Neural cell (in vitro differentiated cells): ENCODE data around the gene CRHR1. TPM values are rescaled to one million over a fixed set of nuclear protein-coding genes. Genes with fewer than 3 reads are reported as not detected.

Experiments
- H2AFZ ChIP-seq: fragments of 200-600, 300-800 bp; sonication (generic), shearing (Covaris generic); 2 replicates; pipeline ENCODE4 v1.6.0; 2014; ENCODE audit warnings: low read depth, mild to moderate bottlenecking, antibody characterized with exemption, low read length, moderate library complexity
- H3F3A ChIP-seq: fragments of 200-600 bp; shearing (Covaris generic); 2 replicates; pipeline ENCODE4 v1.6.1; 2016; ENCODE audit warnings: mild to moderate bottlenecking, moderate library complexity, mixed read lengths, antibody characterized with exemption, low read length; ENCODE audit not compliant: insufficient read depth, poor library complexity, severe bottlenecking
- H3K27ac ChIP-seq: fragments of 200-600, 300-800 bp; sonication (generic), shearing (Covaris generic); 2 replicates; pipeline ENCODE4 v1.5.1; 2014; ENCODE audit warnings: mild to moderate bottlenecking, low read length, moderate library complexity
- H3K27me3 ChIP-seq: fragments of 300-800, 200-600 bp; sonication (generic), shearing (Covaris generic); 2 replicates; pipeline ENCODE4 v1.6.0; 2014; ENCODE audit warnings: mild to moderate bottlenecking, low read depth, low read length, moderate library complexity; ENCODE audit not compliant: insufficient read depth
- H3K36me3 ChIP-seq: fragments of 300-800, 200-600 bp; sonication (generic), shearing (Covaris generic); 2 replicates; pipeline ENCODE4 v1.5.1; 2014; ENCODE audit warnings: mild to moderate bottlenecking, antibody characterized with exemption, low read length, moderate library complexity; ENCODE audit not compliant: insufficient read depth
- H3K4me2 ChIP-seq: fragments of 300-800, 200-600 bp; sonication (generic), shearing (Covaris generic); 2 replicates; pipeline ENCODE4 v1.6.0; 2014; ENCODE audit warnings: mild to moderate bottlenecking, low read length
- H3K4me3 ChIP-seq: fragments of 300-800, 200-600 bp; sonication (generic), shearing (Covaris generic); 2 replicates; pipeline ENCODE4 v1.5.1; 2014; ENCODE audit warnings: mild to moderate bottlenecking, low read length, moderate library complexity
- H3K79me2 ChIP-seq: fragments of 200-600 bp; shearing (Covaris generic); replicated peaks from 2 replicates; pipeline ENCODE4 v1.6.0; 2014; ENCODE audit warnings: mild to moderate bottlenecking, low read length, moderate library complexity; ENCODE audit not compliant: insufficient read depth
- H3K9ac ChIP-seq: fragments of 300-800, 200-600 bp; sonication (generic), shearing (Covaris generic); 2 replicates; pipeline ENCODE4 v1.6.1; 2016; ENCODE audit warnings: mild to moderate bottlenecking, low read length, mixed read lengths
- H3K9me2 ChIP-seq: fragments of 200-600 bp; shearing (Covaris generic); 2 replicates; pipeline ENCODE4 v1.6.1; 2016; ENCODE audit warnings: mild to moderate bottlenecking, low read length, mixed read lengths; ENCODE audit not compliant: insufficient read depth
- H3K9me3 ChIP-seq: fragments of 200-600, 300-800 bp; sonication (generic), shearing (Covaris generic); 2 replicates; pipeline ENCODE4 v1.6.1; 2016; ENCODE audit warnings: mild to moderate bottlenecking, mixed run types, low read length, moderate library complexity, mixed read lengths
- H4K20me1 ChIP-seq: fragments of 200-600 bp; shearing (Covaris generic); 2 replicates; pipeline ENCODE4 v1.6.1; 2016; ENCODE audit warnings: mild to moderate bottlenecking, mixed run types; ENCODE audit not compliant: insufficient read depth
- CTCF ChIP-seq: fragments of 450-650 bp; IDR thresholded peaks from 2 replicates; pipeline ENCODE4 v1.5.1; 2014; ENCODE audit warnings: antibody characterized with exemption, mild to moderate bottlenecking, moderate library complexity; ENCODE audit not compliant: poor library complexity, severe bottlenecking
- EP300 ChIP-seq: fragments of 450-650 bp; conservative IDR thresholded peaks from 2 replicates; pipeline ENCODE4 v1.6.1; 2014; ENCODE audit warnings: antibody characterized with exemption, mild to moderate bottlenecking, moderate library complexity; ENCODE audit not compliant: poor library complexity, severe bottlenecking
- EZH2 ChIP-seq: fragments of 200-600, 300-800 bp; shearing (Covaris generic), sonication (generic); IDR thresholded peaks from 2 replicates; pipeline ENCODE4 v1.6.1; 2014; ENCODE audit warnings: antibody characterized with exemption, low read length, borderline replicate concordance, mild to moderate bottlenecking; ENCODE audit not compliant: insufficient read depth, poor library complexity, severe bottlenecking
- MXI1 ChIP-seq: fragments of 450-650 bp; conservative IDR thresholded peaks from 2 replicates; pipeline ENCODE4 v1.6.1; 2014; ENCODE audit warnings: antibody characterized with exemption, mild to moderate bottlenecking; ENCODE audit not compliant: poor library complexity, severe bottlenecking
- POLR2AphosphoS5 ChIP-seq: IDR thresholded peaks from 2 replicates; pipeline ENCODE4 v1.6.1; 2012
- RAD21 ChIP-seq: fragments of 450-650 bp; conservative IDR thresholded peaks from 2 replicates; pipeline ENCODE4 v1.6.1; 2014; ENCODE audit warnings: antibody characterized with exemption, mild to moderate bottlenecking, moderate library complexity
- SMC3 ChIP-seq: fragments of 450-650 bp; conservative IDR thresholded peaks from 2 replicates; pipeline ENCODE4 v1.6.1; 2014; ENCODE audit warnings: antibody characterized with exemption, mild to moderate bottlenecking, moderate library complexity; ENCODE audit not compliant: poor library complexity
- TAF1 ChIP-seq: IDR thresholded peaks from 2 replicates; pipeline ENCODE4 v1.6.1; 2012; ENCODE audit warnings: low read depth
- polyA plus RNA-seq: library from polyadenylated mRNA; depleted of rRNA; stranded (reverse); fragments of >200 nt; gene quantifications from 2 replicates; pipeline ENCODE4 v1.2.3, GENCODE V29; 2014
- TF ChIP-seq, protein P1 (sequence below): IDR thresholded peaks from 2 replicates; pipeline ENCODE4 v1.6.1; 2012; ENCODE audit warnings: borderline replicate concordance

CRHR1 gene
- polyA plus RNA-seq, 1 donor from 2014 or later, result 4.5 TPM

DNA sequence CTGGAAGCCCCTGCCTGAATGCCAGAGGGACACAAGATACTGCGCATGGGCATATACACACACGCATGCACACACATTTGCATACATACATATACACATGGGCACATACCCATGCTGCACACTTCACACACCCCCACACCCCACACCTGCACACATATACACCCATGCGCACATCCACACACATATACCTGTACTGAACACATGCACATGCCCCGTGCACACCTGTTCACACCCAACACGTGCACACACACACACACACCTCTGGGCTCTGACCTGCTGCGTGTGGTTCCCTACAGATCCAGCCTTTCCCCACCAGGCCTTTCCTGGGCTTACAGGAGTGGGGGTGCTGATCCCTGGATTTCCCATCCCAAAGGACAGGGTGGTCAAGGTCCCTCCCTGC, 66.9 kb downstream of the CRHR1 start:
- no peaks in the 10 kb centered on the region for H3K27me3 ChIP-seq
- H3K9me3 ChIP-seq, result no peaks in the 10 kb centered on the region
- no peaks in the 10 kb centered on the region for H3K9me2 ChIP-seq
- TF ChIP-seq EP300 (no peak), SMC3 (no peak), TAF1 (no peak), CTCF (no peak), RAD21 (no peak), MXI1 (no peak), EZH2 (no peak), POLR2AphosphoS5 (no peak)
- TF ChIP-seq, protein P1, sequence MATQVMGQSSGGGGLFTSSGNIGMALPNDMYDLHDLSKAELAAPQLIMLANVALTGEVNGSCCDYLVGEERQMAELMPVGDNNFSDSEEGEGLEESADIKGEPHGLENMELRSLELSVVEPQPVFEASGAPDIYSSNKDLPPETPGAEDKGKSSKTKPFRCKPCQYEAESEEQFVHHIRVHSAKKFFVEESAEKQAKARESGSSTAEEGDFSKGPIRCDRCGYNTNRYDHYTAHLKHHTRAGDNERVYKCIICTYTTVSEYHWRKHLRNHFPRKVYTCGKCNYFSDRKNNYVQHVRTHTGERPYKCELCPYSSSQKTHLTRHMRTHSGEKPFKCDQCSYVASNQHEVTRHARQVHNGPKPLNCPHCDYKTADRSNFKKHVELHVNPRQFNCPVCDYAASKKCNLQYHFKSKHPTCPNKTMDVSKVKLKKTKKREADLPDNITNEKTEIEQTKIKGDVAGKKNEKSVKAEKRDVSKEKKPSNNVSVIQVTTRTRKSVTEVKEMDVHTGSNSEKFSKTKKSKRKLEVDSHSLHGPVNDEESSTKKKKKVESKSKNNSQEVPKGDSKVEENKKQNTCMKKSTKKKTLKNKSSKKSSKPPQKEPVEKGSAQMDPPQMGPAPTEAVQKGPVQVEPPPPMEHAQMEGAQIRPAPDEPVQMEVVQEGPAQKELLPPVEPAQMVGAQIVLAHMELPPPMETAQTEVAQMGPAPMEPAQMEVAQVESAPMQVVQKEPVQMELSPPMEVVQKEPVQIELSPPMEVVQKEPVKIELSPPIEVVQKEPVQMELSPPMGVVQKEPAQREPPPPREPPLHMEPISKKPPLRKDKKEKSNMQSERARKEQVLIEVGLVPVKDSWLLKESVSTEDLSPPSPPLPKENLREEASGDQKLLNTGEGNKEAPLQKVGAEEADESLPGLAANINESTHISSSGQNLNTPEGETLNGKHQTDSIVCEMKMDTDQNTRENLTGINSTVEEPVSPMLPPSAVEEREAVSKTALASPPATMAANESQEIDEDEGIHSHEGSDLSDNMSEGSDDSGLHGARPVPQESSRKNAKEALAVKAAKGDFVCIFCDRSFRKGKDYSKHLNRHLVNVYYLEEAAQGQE, result no peak
- no peak overlapping the region for H3K4me2 ChIP-seq
- no peaks in the 10 kb centered on the region for H3K36me3 ChIP-seq
- H3K9ac ChIP-seq, result no peak overlapping the region
- H4K20me1 ChIP-seq, result no peaks in the 10 kb centered on the region
- no peaks in the 10 kb centered on the region for H3F3A ChIP-seq
- H3K79me2 ChIP-seq, result no peaks in the 10 kb centered on the region
- H3K27ac ChIP-seq, result no peak overlapping the region
- H2AFZ ChIP-seq, result no peak overlapping the region
- H3K4me3 ChIP-seq, result no peak overlapping the region

GRCh38 chr17:45851464-45851863, 67.3 kb downstream of the CRHR1 start:
- H3K9ac ChIP-seq, result no peak overlapping the region
- H3K27me3 ChIP-seq, result no peaks in the 10 kb centered on the region
- no peak overlapping the region for H2AFZ ChIP-seq
- H3K36me3 ChIP-seq, result no peaks in the 10 kb centered on the region
- H3K4me3 ChIP-seq, result no peak overlapping the region
- H3K27ac ChIP-seq, result no peak overlapping the region
- H3K9me3 ChIP-seq, result no peaks in the 10 kb centered on the region
- H3F3A ChIP-seq, result no peaks in the 10 kb centered on the region
- H3K9me2 ChIP-seq, result no peaks in the 10 kb centered on the region
- TF ChIP-seq MXI1, result no peak
- no peak for TF ChIP-seq TAF1
- TF ChIP-seq EP300, result no peak
- no peak for TF ChIP-seq POLR2AphosphoS5
- TF ChIP-seq CTCF, result no peak
- no peak for TF ChIP-seq SMC3
- no peak for TF ChIP-seq EZH2
- no peak for TF ChIP-seq RAD21
- TF ChIP-seq, protein P1, result no peak
- no peaks in the 10 kb centered on the region for H4K20me1 ChIP-seq
- H3K79me2 ChIP-seq, result no peaks in the 10 kb centered on the region
- no peak overlapping the region for H3K4me2 ChIP-seq
